Mesodermal cell (in vitro differentiated cells): Measurements from ENCODE around the gene VDAC1.

Source experiments
- H3K27ac ChIP-seq: 2 replicates; pipeline ENCODE4 v1.7.0; 2013; ENCODE audit warnings: mild to moderate bottlenecking, low read depth, low read length, moderate library complexity; ENCODE audit not compliant: severe bottlenecking
- H3K36me3 ChIP-seq: 2 replicates; pipeline ENCODE4 v1.7.1; 2013; ENCODE audit warnings: mild to moderate bottlenecking, low read length, moderate library complexity; ENCODE audit not compliant: control insufficient read depth, insufficient read depth
- H3K4me1 ChIP-seq: one replicate; pipeline ENCODE4 v1.7.1; 2013; ENCODE audit warnings: mild to moderate bottlenecking, low read length; ENCODE audit not compliant: insufficient read depth, control insufficient read depth, poor library complexity, severe bottlenecking
- H3K4me3 ChIP-seq: 2 replicates; pipeline ENCODE4 v1.7.0; 2013; ENCODE audit warnings: low read length, control low read depth, mild to moderate bottlenecking; ENCODE audit not compliant: insufficient read depth, poor library complexity, severe bottlenecking; ENCODE audit errors: extremely low read depth
- H3K9me3 ChIP-seq: 2 replicates; pipeline ENCODE4 v1.7.1; 2013; ENCODE audit warnings: mild to moderate bottlenecking, low read length, moderate library complexity; ENCODE audit not compliant: control insufficient read depth
- WGBS, 2 experiments: methylation state at CpG; one replicate each; pipeline ENCODE4 v1.1.5; 2013; ENCODE audit warnings: missing lambda C conversion rate in 2 of 2; ENCODE audit not compliant: insufficient coverage in 2 of 2; 5-methylcytosine and 5-hydroxymethylcytosine counted together

Gene VDAC1

GRCh38 chr5:133952729-133953567 lies 51.8 kb downstream of the VDAC1 start:
- H3K4me1 ChIP-seq, result no peaks in the 10 kb centered on the region
- peaks cover 29% of the 10 kb centered on the region for H3K36me3 ChIP-seq
- no peaks in the 10 kb centered on the region for H3K9me3 ChIP-seq
- WGBS, 2 experiments, result 87 to 95% methylated on average over 6 to 8 of the region's 10 CpGs
- peak overlapping the region; percentile 13 for H3K27ac ChIP-seq
- no peak overlapping the region for H3K4me3 ChIP-seq

DNA sequence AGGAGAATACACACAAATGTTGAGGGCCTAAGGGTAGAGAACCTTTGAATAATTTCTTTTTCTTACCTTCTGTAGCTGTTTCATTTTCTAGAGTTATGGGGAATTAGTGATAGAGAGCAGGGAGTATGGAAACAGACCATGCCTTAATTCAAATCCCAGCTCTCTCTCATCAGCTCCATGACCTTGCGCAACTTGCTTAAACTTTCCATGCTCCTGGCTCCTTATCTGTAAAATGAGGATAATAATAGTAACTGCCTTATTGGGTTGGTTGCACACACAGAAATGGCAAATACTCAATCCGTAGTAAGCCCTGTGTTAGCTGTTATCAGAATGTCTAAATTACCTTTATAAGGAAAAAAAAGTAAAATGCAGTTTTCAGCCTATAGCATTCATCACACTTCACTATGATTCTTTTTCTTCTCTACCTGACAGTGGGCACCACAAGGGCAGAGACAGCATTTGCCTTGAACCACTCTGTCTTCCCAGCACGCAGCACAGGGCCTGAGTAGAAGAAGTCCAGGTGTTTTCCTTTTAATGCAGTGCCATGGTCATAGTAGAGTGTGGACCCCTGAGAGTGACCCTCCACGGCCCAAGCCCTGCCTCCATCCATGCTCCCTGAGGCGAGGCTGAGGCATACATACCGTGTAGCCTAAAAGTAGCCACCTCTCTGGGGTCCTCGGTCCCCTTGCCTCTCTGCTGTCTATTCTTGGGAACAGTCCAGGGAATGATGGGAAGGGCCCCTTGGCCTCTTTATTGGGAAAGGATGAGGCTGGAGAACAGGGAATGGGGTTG lies 53.8 kb downstream of the VDAC1 start:
- WGBS, 2 experiments, result 100% methylated on average over 2 to 5 of the region's 7 CpGs
- Histone ChIP-seq H3K4me3 (no peak overlapping the region), H3K36me3 (peaks cover 14% of the 10 kb centered on the region), H3K4me1 (no peaks in the 10 kb centered on the region), H3K9me3 (no peaks in the 10 kb centered on the region), H3K27ac (no peak overlapping the region)

DNA sequence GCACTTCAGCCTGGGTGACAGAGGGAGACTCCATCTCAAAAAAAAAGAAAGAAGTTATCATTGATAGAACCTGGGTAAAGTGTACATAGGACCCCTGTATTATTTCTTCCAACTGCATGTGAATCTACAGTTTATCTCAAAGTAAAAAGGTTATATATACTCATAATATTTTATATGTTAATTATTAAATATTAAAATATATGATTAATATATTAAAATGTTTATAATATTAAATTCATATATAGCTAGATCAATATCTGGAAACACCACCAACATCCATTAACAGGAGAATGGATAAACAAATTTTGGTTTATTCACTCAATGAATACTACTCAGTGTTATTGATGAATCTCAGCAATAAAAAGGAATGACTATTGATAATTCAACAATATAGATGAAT lies 56.1 kb downstream of the VDAC1 start:
- Histone ChIP-seq H3K4me3 (no peak overlapping the region), H3K9me3 (no peaks in the 10 kb centered on the region), H3K36me3 (no peaks in the 10 kb centered on the region), H3K4me1 (no peaks in the 10 kb centered on the region), H3K27ac (no peak overlapping the region)

GRCh38 chr5:133947431-133947841 lies 57.3 kb downstream of the VDAC1 start:
- Histone ChIP-seq H3K4me1 (no peaks in the 10 kb centered on the region), H3K9me3 (no peaks in the 10 kb centered on the region), H3K36me3 (no peaks in the 10 kb centered on the region), H3K27ac (no peak overlapping the region), H3K4me3 (no peak overlapping the region)
- 92 to 98% methylated on average over 3 to 4 of the region's 5 CpGs for WGBS, 2 experiments

DNA sequence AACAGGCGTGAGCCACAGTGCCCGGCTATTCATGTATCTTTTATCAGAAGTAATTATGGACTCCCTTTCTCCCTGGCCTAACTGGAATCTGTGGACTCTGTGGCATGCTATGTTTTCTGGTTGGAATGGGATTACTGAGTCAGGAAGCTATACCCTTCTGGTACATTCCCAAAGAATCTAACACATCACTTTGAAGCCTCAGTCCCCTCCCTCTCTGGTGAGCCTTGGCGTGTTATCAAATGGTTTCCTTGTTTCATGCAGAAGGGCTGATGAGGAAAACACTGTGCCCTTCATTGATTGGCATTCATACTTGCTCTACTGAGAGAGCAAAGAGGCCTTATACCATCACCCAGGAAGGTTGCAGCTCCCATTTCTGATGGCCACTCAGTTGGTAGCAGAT lies 59.2 kb downstream of the VDAC1 start:
- H3K9me3 ChIP-seq, result no peaks in the 10 kb centered on the region
- H3K36me3 ChIP-seq, result no peaks in the 10 kb centered on the region
- H3K27ac ChIP-seq, result no peak overlapping the region
- 100% methylated on average over 1 of the region's 3 CpGs for WGBS, 2 experiments
- H3K4me3 ChIP-seq, result no peak overlapping the region
- no peaks in the 10 kb centered on the region for H3K4me1 ChIP-seq

- H3K4me3 ChIP-seq, result no peak overlapping the region
- no peaks in the 10 kb centered on the region for H3K4me1 ChIP-seq
- no peak overlapping the region for H3K27ac ChIP-seq
- H3K9me3 ChIP-seq, result no peaks in the 10 kb centered on the region
- WGBS, 2 experiments, result 70 to 84% methylated on average over 13 to 16 of the region's 19 CpGs
- H3K36me3 ChIP-seq, result no peaks in the 10 kb centered on the region
Observed at GRCh38 chr5:133944263-133945185, 60.3 kb downstream of the VDAC1 start.

GRCh38 chr5:133943475-133943817 lies 61.3 kb downstream of the VDAC1 start:
- H3K9me3 ChIP-seq, result no peaks in the 10 kb centered on the region
- 97% methylated on average over 6 to 7 of the region's 7 CpGs for WGBS, 2 experiments

GRCh38 chr5:133942614-133943474 lies 61.9 kb downstream of the VDAC1 start:
- WGBS, 2 experiments, result 95 to 98% methylated on average over 7 to 10 of the region's 11 CpGs
- H3K4me3 ChIP-seq, result no peak overlapping the region
- H3K36me3 ChIP-seq, result no peaks in the 10 kb centered on the region
- H3K27ac ChIP-seq, result no peak overlapping the region
- no peaks in the 10 kb centered on the region for H3K4me1 ChIP-seq
- H3K9me3 ChIP-seq, result no peaks in the 10 kb centered on the region

More at GRCh38 chr5:133943475-133943817, 61.3 kb downstream of the VDAC1 start:
- no peak overlapping the region for H3K4me3 ChIP-seq
- H3K4me1 ChIP-seq, result no peaks in the 10 kb centered on the region
- H3K27ac ChIP-seq, result no peak overlapping the region
- H3K36me3 ChIP-seq, result no peaks in the 10 kb centered on the region

GRCh38 chr5:133941456-133942196 lies 63.1 kb downstream of the VDAC1 start:
- Histone ChIP-seq H3K4me1 (no peaks in the 10 kb centered on the region), H3K36me3 (no peaks in the 10 kb centered on the region), H3K4me3 (no peak overlapping the region), H3K9me3 (no peaks in the 10 kb centered on the region), H3K27ac (no peak overlapping the region)
- 100% methylated on average over 2 to 3 of the region's 8 CpGs for WGBS, 2 experiments
